ENCODE measurements around the gene SRCIN1. TPM values are rescaled to one million over a fixed set of nuclear protein-coding genes. Genes with fewer than 3 reads are reported as not detected.

The SRCIN1 gene
- total RNA-seq, 4 donors from 2014 or later, result 0.44 to 5.4 (median 1.5) TPM

- DNase-seq (ENCODE audit: low spot score in 2 of 2), result no peak
- no peak overlapping the region for H3K27ac ChIP-seq
- no peaks in the 10 kb centered on the region for H3K9me3 ChIP-seq
- 81% methylated on average over 8 of the region's 8 CpGs for WGBS, 2 donors
- no peaks in the 10 kb centered on the region for H3K36me3 ChIP-seq
- H3K27me3 ChIP-seq, result no peaks in the 10 kb centered on the region
- no peaks in the 10 kb centered on the region for H3K4me1 ChIP-seq
- H3K4me3 ChIP-seq, result no peak overlapping the region
- no peak for TF ChIP-seq EP300 (IDR thresholded peaks at IDR 0.05)
- TF ChIP-seq POLR2A (IDR thresholded peaks at IDR 0.05), result no peak
- TF ChIP-seq CTCF (IDR thresholded peaks at IDR 0.05), result no peak
Observed at GRCh38 chr17:38539386-38539785, 66.4 kb downstream of the SRCIN1 start.

GRCh38 chr17:38538906-38539305 is 66.8 kb downstream of the SRCIN1 start:
- Histone ChIP-seq H3K27ac (no peak overlapping the region), H3K36me3 (no peaks in the 10 kb centered on the region), H3K9me3 (no peaks in the 10 kb centered on the region), H3K4me3 (no peak overlapping the region), H3K4me1 (no peaks in the 10 kb centered on the region), H3K27me3 (peaks cover 0 to 3% of the 10 kb centered on the region in 2 donors)
- DNase-seq (ENCODE audit: low spot score in 2 of 2), result no peak
- WGBS, 2 donors, result 88 to 95% methylated on average over 9 of the region's 9 CpGs
- TF ChIP-seq CTCF (IDR thresholded peaks at IDR 0.05) (no peak), EP300 (IDR thresholded peaks at IDR 0.05) (no peak), POLR2A (IDR thresholded peaks at IDR 0.05) (no peak)

GRCh38 chr17:38536661-38537060 is 69.1 kb downstream of the SRCIN1 start:
- Histone ChIP-seq H3K4me3 (no peak overlapping the region), H3K36me3 (no peaks in the 10 kb centered on the region), H3K4me1 (no peaks in the 10 kb centered on the region), H3K27ac (no peak overlapping the region), H3K27me3 (peaks cover 0 to 24% of the 10 kb centered on the region in 2 donors), H3K9me3 (no peaks in the 10 kb centered on the region)
- DNase-seq (ENCODE audit: low spot score in 2 of 2), result no peak
- TF ChIP-seq CTCF (IDR thresholded peaks at IDR 0.05) (no peak), EP300 (IDR thresholded peaks at IDR 0.05) (no peak), POLR2A (IDR thresholded peaks at IDR 0.05) (no peak)
- 80 to 83% methylated on average over 4 of the region's 4 CpGs for WGBS, 2 donors

- no peaks in the 10 kb centered on the region for H3K9me3 ChIP-seq
- 75% methylated on average over 8 of the region's 8 CpGs for WGBS, 2 donors
- no peaks in the 10 kb centered on the region for H3K4me1 ChIP-seq
- H3K27ac ChIP-seq, result no peak overlapping the region
- H3K4me3 ChIP-seq, result no peak overlapping the region
- peaks cover 0 to 29% of the 10 kb centered on the region in 2 donors for H3K27me3 ChIP-seq
- TF ChIP-seq CTCF (IDR thresholded peaks at IDR 0.05) (no peak), EP300 (IDR thresholded peaks at IDR 0.05) (no peak), POLR2A (IDR thresholded peaks at IDR 0.05) (no peak)
- no peak for DNase-seq (ENCODE audit: low spot score in 2 of 2)
- H3K36me3 ChIP-seq, result no peaks in the 10 kb centered on the region
Observed at GRCh38 chr17:38535886-38536285, 69.9 kb downstream of the SRCIN1 start.

GRCh38 chr17:38534498-38534885 is 71.3 kb downstream of the SRCIN1 start:
- H3K27me3 ChIP-seq, result peaks cover 0 to 40% of the 10 kb centered on the region in 2 donors
- H3K4me1 ChIP-seq, result no peaks in the 10 kb centered on the region
- TF ChIP-seq POLR2A (IDR thresholded peaks at IDR 0.05) (no peak), CTCF (IDR thresholded peaks at IDR 0.05) (no peak), EP300 (IDR thresholded peaks at IDR 0.05) (no peak)
- WGBS, 2 donors, result 79 to 81% methylated on average over 7 of the region's 7 CpGs
- no peak overlapping the region for H3K27ac ChIP-seq
- no peak for DNase-seq (ENCODE audit: low spot score in 2 of 2)
- H3K36me3 ChIP-seq, result no peaks in the 10 kb centered on the region
- H3K4me3 ChIP-seq, result no peak overlapping the region
- H3K9me3 ChIP-seq, result no peaks in the 10 kb centered on the region
